ENCODE results near the gene CBLC.

GRCh38 chr19:44758596-44758995, 19.1 kb upstream of the CBLC start:
- no peak for TF ChIP-seq ASH2L (IDR thresholded peaks at IDR 0.05; ENCODE audit: borderline replicate concordance, low read depth)
- TF ChIP-seq BACH1 (IDR thresholded peaks at IDR 0.05; ENCODE audit: borderline replicate concordance), result no peak
- TF ChIP-seq CTCF (IDR thresholded peaks at IDR 0.05 in 2 of 3, conservative IDR thresholded peaks at IDR 0.05 in 1 of 3; ENCODE audit: control insufficient read depth in 2 of 3, extremely low read depth in 1 of 3, insufficient read depth in 1 of 3, low read depth in 3 of 3, low read length in 3 of 3), result no peak

All from GM12878 (cell line).